Measurements from ENCODE around the gene OR10A5. TPM values are rescaled to one million over a fixed set of nuclear protein-coding genes. Genes with fewer than 3 reads are reported as not detected.

The OR10A5 gene
- total RNA-seq, 3 donors from 2014 or later = not detected

DNA sequence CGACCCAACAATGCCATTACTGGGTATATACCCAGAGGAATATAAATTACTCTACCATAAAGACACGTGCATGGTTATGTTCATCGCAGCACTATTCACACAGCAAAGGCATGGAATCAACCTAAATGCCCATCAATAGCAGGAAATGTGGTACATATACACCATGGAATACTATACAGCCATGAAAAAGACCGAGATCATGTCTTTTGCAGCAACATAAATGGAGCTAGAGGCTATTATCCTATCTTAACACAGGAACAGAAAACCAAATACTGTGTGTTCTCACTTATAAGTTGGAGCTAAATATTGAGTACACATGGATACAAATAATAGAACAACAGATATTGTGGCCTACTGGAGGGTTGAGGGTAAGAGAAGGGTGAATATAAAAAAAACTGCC is 43.3 kb downstream of the OR10A5 start:
- Histone ChIP-seq H3K9me3 (peaks cover 0 to 5% of the 10 kb centered on the region in 2 donors), H3K36me3 (no peaks in the 10 kb centered on the region), H3K27ac (no peak overlapping the region), H3K4me3 (no peak overlapping the region), H3K27me3 (no peaks in the 10 kb centered on the region), H3K4me1 (no peaks in the 10 kb centered on the region)
- DNase-seq (ENCODE audit: low spot score in 2 of 2) = no peak
- intact Hi-C loops (cut with DNase I; ENCODE audit: low total_unique reads) = no loop called here
- no peak for TF ChIP-seq CTCF (IDR thresholded peaks at IDR 0.05)
- no peak for TF ChIP-seq POLR2A (IDR thresholded peaks at IDR 0.05)
- TF ChIP-seq POLR2AphosphoS5 (IDR thresholded peaks at IDR 0.05) = no peak

GRCh38 chr11:6889835-6890234 is 44.4 kb downstream of the OR10A5 start:
- peaks cover 0 to 5% of the 10 kb centered on the region in 2 donors for H3K9me3 ChIP-seq
- DNase-seq (ENCODE audit: low spot score in 2 of 2) = no peak
- H3K27me3 ChIP-seq = no peaks in the 10 kb centered on the region
- no peaks in the 10 kb centered on the region for H3K36me3 ChIP-seq
- no peak overlapping the region for H3K4me3 ChIP-seq
- H3K4me1 ChIP-seq = no peaks in the 10 kb centered on the region
- intact Hi-C loops (cut with DNase I; ENCODE audit: low total_unique reads) = no loop called here
- no peak overlapping the region for H3K27ac ChIP-seq
- no peak for TF ChIP-seq POLR2A (IDR thresholded peaks at IDR 0.05)
- TF ChIP-seq POLR2AphosphoS5 (IDR thresholded peaks at IDR 0.05) = no peak
- TF ChIP-seq CTCF (IDR thresholded peaks at IDR 0.05) = no peak

GRCh38 chr11:6892400-6892799 is 46.9 kb downstream of the OR10A5 start, which contains the start of gene OR2D2:
Gene OR2D2, minus strand, starts transcription at chr11:6892500. Its CDS starts 0 bp downstream, at chr11:6892500.
- peaks cover 0 to 5% of the 10 kb centered on the region in 2 donors for H3K9me3 ChIP-seq
- intact Hi-C loops (cut with DNase I; ENCODE audit: low total_unique reads) = no loop called here
- H3K36me3 ChIP-seq = no peaks in the 10 kb centered on the region
- no peak within 1 kb of the TSS for H3K27ac ChIP-seq
- H3K4me3 ChIP-seq = no peak within 1 kb of the TSS
- TF ChIP-seq CTCF (IDR thresholded peaks at IDR 0.05) = no peak
- TF ChIP-seq POLR2A (IDR thresholded peaks at IDR 0.05) = no peak
- no peak for TF ChIP-seq POLR2AphosphoS5 (IDR thresholded peaks at IDR 0.05)
- H3K4me1 ChIP-seq = no peaks in the 10 kb centered on the region
- no peaks in the 10 kb centered on the region for H3K27me3 ChIP-seq
- DNase-seq (ENCODE audit: low spot score in 2 of 2) = no peak

DNA sequence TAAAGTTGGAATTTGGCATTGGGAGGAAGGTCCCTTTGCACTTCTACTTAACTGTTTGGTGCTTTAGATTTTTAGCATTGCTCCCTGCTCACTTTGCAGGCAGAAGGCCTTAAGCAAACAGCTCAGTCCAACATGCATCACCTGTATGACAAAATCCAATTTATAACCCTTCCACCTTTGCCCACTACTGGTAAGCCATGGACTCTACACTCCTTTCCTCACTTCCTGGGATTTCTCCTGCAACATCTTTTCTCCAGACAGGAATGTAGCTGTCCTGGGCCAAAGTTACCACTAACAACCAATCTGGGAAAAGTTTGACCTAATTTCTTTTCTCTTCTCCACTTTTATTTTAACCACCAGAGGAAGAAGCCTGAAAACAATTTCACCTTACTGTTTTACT is 48.6 kb downstream of the OR10A5 start:
- H3K9me3 ChIP-seq = peaks cover 0 to under 1% of the 10 kb centered on the region in 2 donors

DNA sequence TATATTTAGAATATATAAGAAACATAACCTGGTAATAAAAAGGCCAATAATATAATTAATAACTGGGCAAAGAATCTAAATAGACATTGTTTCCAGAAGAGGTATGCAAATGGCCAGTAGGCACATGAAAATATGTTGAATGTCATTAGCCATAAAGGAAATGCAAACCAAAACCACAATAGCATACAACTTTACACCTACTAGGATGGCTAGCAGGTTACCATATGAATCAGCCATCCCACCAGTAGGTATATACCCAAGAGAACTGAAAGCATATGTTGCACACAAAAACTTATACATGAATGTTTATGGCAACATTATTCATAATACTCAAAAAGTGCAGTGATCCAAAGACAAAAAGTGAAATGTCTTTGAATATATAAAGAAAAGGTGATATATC is 49.5 kb downstream of the OR10A5 start:
- H3K27me3 ChIP-seq = no peaks in the 10 kb centered on the region
- no peak overlapping the region for H3K27ac ChIP-seq
- DNase-seq (ENCODE audit: low spot score in 2 of 2) = no peak
- H3K4me1 ChIP-seq = no peaks in the 10 kb centered on the region
- H3K36me3 ChIP-seq = no peaks in the 10 kb centered on the region
- intact Hi-C loops (cut with DNase I; ENCODE audit: low total_unique reads) = no loop called here
- H3K9me3 ChIP-seq = no peaks in the 10 kb centered on the region
- no peak for TF ChIP-seq CTCF (IDR thresholded peaks at IDR 0.05)
- TF ChIP-seq POLR2A (IDR thresholded peaks at IDR 0.05) = no peak
- TF ChIP-seq POLR2AphosphoS5 (IDR thresholded peaks at IDR 0.05) = no peak
- H3K4me3 ChIP-seq = no peak overlapping the region

More for the DNA sequence above, 48.6 kb downstream of the OR10A5 start:
- DNase-seq (ENCODE audit: low spot score in 2 of 2) = no peak
- Histone ChIP-seq H3K36me3 (no peaks in the 10 kb centered on the region), H3K27me3 (no peaks in the 10 kb centered on the region), H3K4me3 (no peak overlapping the region), H3K27ac (no peak overlapping the region), H3K4me1 (no peaks in the 10 kb centered on the region)
- no peak for TF ChIP-seq POLR2A (IDR thresholded peaks at IDR 0.05)
- TF ChIP-seq POLR2AphosphoS5 (IDR thresholded peaks at IDR 0.05) = no peak
- TF ChIP-seq CTCF (IDR thresholded peaks at IDR 0.05) = no peak
- intact Hi-C loops (cut with DNase I; ENCODE audit: low total_unique reads) = no loop called here

Other genes starting within 250 kb of the OR10A5 start
- 10 to 100 TPM in 2 of 3 donors, 1 to 10 TPM in 1; 8.8 to 22.2 (median 20.3) TPM for gene RRP8, start 242.1 kb upstream of the OR10A5 start, total RNA-seq
- gene ILK, start 241.9 kb upstream of the OR10A5 start, total RNA-seq = 100 to 1,000 TPM; 113 to 118 (median 113) TPM
- gene TAF10, start 233.5 kb upstream of the OR10A5 start, total RNA-seq = 10 to 100 TPM; 45.4 to 82.6 (median 54.7) TPM
- 10 to 100 TPM; 27.2 to 71.4 (median 38.2) TPM for gene TPP1, start 226.3 kb upstream of the OR10A5 start, total RNA-seq
- gene DCHS1, start 189.9 kb upstream of the OR10A5 start, total RNA-seq = 10 to 100 TPM in 2 of 3 donors, 1 to 10 TPM in 1; 7.2 to 18.0 (median 13.8) TPM
- 10 to 100 TPM; 16.8 to 25.2 (median 18.9) TPM for gene MRPL17, start 162.3 kb upstream of the OR10A5 start, total RNA-seq
- 1 to 10 TPM in 1 of 3 donors, under 1 TPM in 1, not detected in 1; 0.44 to 3.6 TPM for gene OR2AG2, start 73.7 kb upstream of the OR10A5 start, total RNA-seq
- gene OR2AG1, start 62.7 kb upstream of the OR10A5 start, total RNA-seq = not detected
- gene OR6A2, start 46.0 kb upstream of the OR10A5 start, total RNA-seq = 1 to 10 TPM in 1 of 3 donors, under 1 TPM in 2; 0.16 to 1.2 (median 0.33) TPM
- gene OR10A2, start 17.4 kb downstream of the OR10A5 start, total RNA-seq = not detected
- not detected for gene OR10A4, start 30.9 kb downstream of the OR10A5 start, total RNA-seq
- under 1 TPM in 2 of 3 donors, not detected in 1; 0.44 to 0.66 TPM for gene OR2D2, start 46.8 kb downstream of the OR10A5 start, total RNA-seq
- gene OR2D3, start 75.3 kb downstream of the OR10A5 start, total RNA-seq = not detected
- 1 to 10 TPM in 2 of 3 donors, under 1 TPM in 1; 0.80 to 3.6 (median 2.3) TPM for gene ZNF215, start 80.7 kb downstream of the OR10A5 start, total RNA-seq
- 1 to 10 TPM; 3.0 to 6.9 (median 4.9) TPM for gene ZNF214, start 174.7 kb downstream of the OR10A5 start, total RNA-seq
- gene NLRP14, start 174.8 kb downstream of the OR10A5 start, total RNA-seq = under 1 TPM; under 0.01 to 0.29 (median 0.16) TPM
- under 1 TPM in 1 of 3 donors, not detected in 2; 0.15 TPM for gene RBMXL2, start 243.3 kb downstream of the OR10A5 start, total RNA-seq